B cell (primary cell): ENCODE measurements around the gene MALRD1.

Experiments
- CTCF ChIP-seq: fragments of 200-600 bp; IDR thresholded peaks from one replicate; pipeline ENCODE4 v1.8.0; 2022; ENCODE audit warnings: antibody characterized with exemption, mild to moderate bottlenecking
- EZH2 ChIP-seq: IDR thresholded peaks from 2 replicates; pipeline ENCODE4 v1.6.1; 2012; ENCODE audit warnings: borderline replicate concordance, low read depth, mild to moderate bottlenecking, moderate library complexity, low read length; ENCODE audit not compliant: insufficient read depth, poor library complexity, severe bottlenecking

- TF ChIP-seq CTCF (no peak), EZH2 (no peak)
Observed at GRCh38 chr10:19347621-19348020, 299.0 kb downstream of the MALRD1 start.
